ENCODE data around the gene SEMA5A. TPM values are rescaled to one million over a fixed set of nuclear protein-coding genes. Genes with fewer than 3 reads are reported as not detected.

Gene SEMA5A
- polyA plus RNA-seq, 1 experiment: 98.4 TPM

DNA sequence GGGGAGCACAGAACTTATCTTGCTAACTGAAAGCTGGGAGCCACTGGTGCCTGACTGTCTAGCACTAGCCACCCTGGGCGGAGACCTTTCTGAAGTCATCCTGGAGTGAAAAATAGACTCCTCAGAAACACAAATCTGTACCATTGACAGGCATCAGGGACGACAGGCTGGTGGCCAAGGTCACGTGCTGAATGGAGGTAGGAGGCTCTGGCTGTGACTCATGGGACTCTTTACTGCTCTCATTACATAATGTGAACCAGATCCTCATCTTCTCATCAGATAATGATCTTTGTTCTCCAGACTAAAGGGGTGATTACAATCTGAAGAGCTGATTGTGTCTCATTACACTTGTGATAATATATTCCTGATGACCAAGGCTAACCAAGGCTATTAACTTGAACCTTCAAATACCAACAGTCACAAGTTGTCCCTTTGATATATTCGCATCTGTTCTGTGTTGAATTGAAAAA is 91.8 kb downstream of the SEMA5A start:
- Histone ChIP-seq H3K27me3 (ENCODE audit: control insufficient read depth, insufficient read depth, low read length) (no peaks in the 10 kb centered on the region), H3K4me3 (ENCODE audit: low read depth, low read length) (no peak overlapping the region), H3K36me3 (ENCODE audit: control insufficient read depth, insufficient read depth, low read length) (no peaks in the 10 kb centered on the region)
- TF ChIP-seq, protein P1, sequence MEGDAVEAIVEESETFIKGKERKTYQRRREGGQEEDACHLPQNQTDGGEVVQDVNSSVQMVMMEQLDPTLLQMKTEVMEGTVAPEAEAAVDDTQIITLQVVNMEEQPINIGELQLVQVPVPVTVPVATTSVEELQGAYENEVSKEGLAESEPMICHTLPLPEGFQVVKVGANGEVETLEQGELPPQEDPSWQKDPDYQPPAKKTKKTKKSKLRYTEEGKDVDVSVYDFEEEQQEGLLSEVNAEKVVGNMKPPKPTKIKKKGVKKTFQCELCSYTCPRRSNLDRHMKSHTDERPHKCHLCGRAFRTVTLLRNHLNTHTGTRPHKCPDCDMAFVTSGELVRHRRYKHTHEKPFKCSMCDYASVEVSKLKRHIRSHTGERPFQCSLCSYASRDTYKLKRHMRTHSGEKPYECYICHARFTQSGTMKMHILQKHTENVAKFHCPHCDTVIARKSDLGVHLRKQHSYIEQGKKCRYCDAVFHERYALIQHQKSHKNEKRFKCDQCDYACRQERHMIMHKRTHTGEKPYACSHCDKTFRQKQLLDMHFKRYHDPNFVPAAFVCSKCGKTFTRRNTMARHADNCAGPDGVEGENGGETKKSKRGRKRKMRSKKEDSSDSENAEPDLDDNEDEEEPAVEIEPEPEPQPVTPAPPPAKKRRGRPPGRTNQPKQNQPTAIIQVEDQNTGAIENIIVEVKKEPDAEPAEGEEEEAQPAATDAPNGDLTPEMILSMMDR (IDR thresholded peaks at IDR 0.05; ENCODE audit: insufficient read depth, low read depth, low read length): no peak
- ChIA-PET CTCF (no interaction called here), POLR2A (no interaction called here)
- no peak for DNase-seq (ENCODE audit: low read depth)

DNA sequence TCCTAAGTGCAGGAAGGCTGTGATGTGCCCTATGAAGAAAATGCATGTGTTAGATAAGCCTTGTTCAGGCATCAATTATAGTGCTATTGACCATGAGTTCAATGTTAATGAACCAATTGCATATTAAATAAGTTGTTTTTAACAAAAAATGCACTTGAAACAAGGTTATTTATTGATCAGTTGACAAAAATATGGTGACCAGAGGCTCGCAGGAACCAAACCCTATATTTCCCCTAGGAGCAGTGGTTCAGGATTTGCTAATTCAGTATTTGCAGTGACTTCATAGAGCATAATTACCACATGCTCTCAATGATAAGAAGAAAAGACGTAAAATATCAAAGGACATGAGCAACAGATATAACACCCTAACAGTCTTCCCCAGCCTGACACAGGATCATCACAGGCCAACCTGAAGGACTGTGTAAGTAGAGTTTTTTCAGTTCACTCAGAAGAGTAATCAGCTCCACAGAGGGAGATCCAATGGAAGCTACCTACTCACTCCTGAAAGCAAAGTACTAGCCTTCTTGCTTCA is 92.3 kb downstream of the SEMA5A start:
- H3K36me3 ChIP-seq (ENCODE audit: control insufficient read depth, insufficient read depth, low read length): no peaks in the 10 kb centered on the region
- DNase-seq (ENCODE audit: low read depth): no peak
- CTCF ChIA-PET: no interaction called here
- H3K4me3 ChIP-seq (ENCODE audit: low read depth, low read length): no peak overlapping the region
- POLR2A ChIA-PET: no interaction called here
- TF ChIP-seq, protein P1 (IDR thresholded peaks at IDR 0.05; ENCODE audit: insufficient read depth, low read depth, low read length): no peak
- H3K27me3 ChIP-seq (ENCODE audit: control insufficient read depth, insufficient read depth, low read length): no peaks in the 10 kb centered on the region

DNA sequence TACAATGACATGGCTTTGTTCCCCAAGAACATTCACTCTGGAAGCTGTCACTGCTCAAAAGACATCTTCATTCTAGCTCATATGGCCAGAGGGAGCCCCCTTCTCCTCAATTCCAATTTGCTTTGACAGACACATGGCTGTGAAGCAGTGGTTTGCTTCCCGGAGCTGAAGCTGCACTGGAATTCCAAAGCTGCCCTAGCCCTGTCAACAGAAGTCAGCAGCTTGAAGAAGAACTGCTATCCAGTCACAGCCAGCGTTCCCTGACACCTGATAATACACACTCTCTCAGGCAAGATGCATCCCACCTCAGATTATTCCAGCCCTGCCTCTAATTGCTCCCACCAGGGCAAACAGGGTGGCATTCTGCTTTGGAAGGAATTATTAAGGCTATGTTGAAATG is 93.7 kb downstream of the SEMA5A start:
- TF ChIP-seq, protein P1 (IDR thresholded peaks at IDR 0.05; ENCODE audit: insufficient read depth, low read depth, low read length): no peak
- DNase-seq (ENCODE audit: low read depth): no peak
- no peaks in the 10 kb centered on the region for H3K36me3 ChIP-seq (ENCODE audit: control insufficient read depth, insufficient read depth, low read length)
- ChIA-PET POLR2A (no interaction called here), CTCF (no interaction called here)
- H3K27me3 ChIP-seq (ENCODE audit: control insufficient read depth, insufficient read depth, low read length): no peaks in the 10 kb centered on the region
- H3K4me3 ChIP-seq (ENCODE audit: low read depth, low read length): no peak overlapping the region

DNA sequence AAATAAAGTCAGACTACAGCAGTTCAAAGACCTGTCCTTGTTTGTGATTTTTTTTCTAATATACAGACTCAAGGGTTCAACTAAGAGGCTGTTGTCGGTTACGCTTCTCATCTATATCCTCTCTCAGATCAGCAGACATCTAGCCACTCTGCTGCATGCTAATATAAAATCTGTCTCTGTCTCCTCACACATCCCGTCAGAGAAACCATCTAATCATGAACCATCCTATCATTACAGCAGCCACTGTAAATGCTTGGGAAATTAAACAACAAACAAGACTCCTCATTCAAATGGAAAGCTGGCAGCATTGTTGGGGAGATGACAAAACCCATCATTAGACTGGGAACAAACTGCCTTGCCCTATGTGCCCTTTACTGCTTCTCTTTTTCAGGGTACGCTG is 94.8 kb downstream of the SEMA5A start:
- no peak for DNase-seq (ENCODE audit: low read depth)
- H3K27me3 ChIP-seq (ENCODE audit: control insufficient read depth, insufficient read depth, low read length): no peaks in the 10 kb centered on the region
- TF ChIP-seq, protein P1 (IDR thresholded peaks at IDR 0.05; ENCODE audit: insufficient read depth, low read depth, low read length): no peak
- CTCF ChIA-PET: interaction anchor here (0.7 kb wide), 1 partner anchor 1527 kb away, joined by 3 read pairs; no protein-coding TSS in a partner anchor
- H3K4me3 ChIP-seq (ENCODE audit: low read depth, low read length): no peak overlapping the region
- POLR2A ChIA-PET: interaction anchor here (0.7 kb wide), 1 partner anchor 10 kb away, joined by 4 read pairs; no protein-coding TSS in a partner anchor
- no peaks in the 10 kb centered on the region for H3K36me3 ChIP-seq (ENCODE audit: control insufficient read depth, insufficient read depth, low read length)

DNA sequence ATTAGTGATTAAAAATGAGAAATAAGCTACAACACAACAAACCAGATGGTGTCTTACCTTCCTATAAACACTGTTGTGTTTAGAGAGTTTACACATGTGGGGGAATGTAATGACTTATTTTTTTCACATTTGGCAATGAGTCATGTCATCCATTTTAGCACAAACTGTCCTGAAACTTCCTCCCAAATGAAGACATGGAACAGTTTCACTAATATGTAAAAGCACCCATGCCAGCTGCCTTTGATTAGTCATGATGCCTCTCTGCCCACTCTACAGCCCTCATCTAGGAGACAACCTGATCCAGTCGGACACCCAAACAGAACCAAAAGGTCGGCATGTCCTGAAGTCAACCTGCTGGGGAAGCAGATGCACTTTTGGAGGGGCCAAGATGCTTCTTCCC is 98.2 kb downstream of the SEMA5A start:
- CTCF ChIA-PET: interaction anchor here (0.7 kb wide), 1 partner anchor 605 kb away, joined by 3 read pairs; no protein-coding TSS in a partner anchor
- TF ChIP-seq, protein P1 (IDR thresholded peaks at IDR 0.05; ENCODE audit: insufficient read depth, low read depth, low read length): no peak

More for the DNA sequence above, 98.2 kb downstream of the SEMA5A start:
- Histone ChIP-seq H3K4me3 (ENCODE audit: low read depth, low read length) (no peak overlapping the region), H3K36me3 (ENCODE audit: control insufficient read depth, insufficient read depth, low read length) (no peaks in the 10 kb centered on the region), H3K27me3 (ENCODE audit: control insufficient read depth, insufficient read depth, low read length) (no peaks in the 10 kb centered on the region)
- POLR2A ChIA-PET: no interaction called here
- DNase-seq (ENCODE audit: low read depth): no peak

All from BJ (cell line).